K562 (cell line): ENCODE results near the gene CCM2. TPM values are rescaled to one million over a fixed set of nuclear protein-coding genes. Genes with fewer than 3 reads are reported as not detected.

Source experiments
- ATF6 ChIP-seq: sonication (generic); formaldehyde crosslinking; IDR thresholded peaks from 2 replicates; pipeline ENCODE4 v1.4.0; 2020; ENCODE audit warnings: mild to moderate bottlenecking, missing genetic modification reagents
- FUS ChIP-seq: fragments of 200-400 bp; formaldehyde crosslinking; optimal IDR thresholded peaks from 2 replicates; pipeline ENCODE3; 2017; ENCODE audit warnings: low read depth, low read length
- NBN ChIP-seq: fragments of 450-650 bp; IDR thresholded peaks from 2 replicates; pipeline ENCODE4 v1.6.1; 2016; ENCODE audit warnings: low read depth, mild to moderate bottlenecking
- NELFE ChIP-seq: IDR thresholded peaks from 2 replicates; pipeline ENCODE4 v1.6.1; 2011; ENCODE audit warnings: mild to moderate bottlenecking; ENCODE audit not compliant: insufficient read depth, insufficient read length
- SMC3 ChIP-seq: conservative IDR thresholded peaks from 2 replicates; pipeline ENCODE4 v1.6.1; 2011; ENCODE audit warnings: low read depth, low read length, improper control_type of control experiment; ENCODE audit not compliant: insufficient read depth
- ZBTB11 ChIP-seq, 3 experiments: fragments of 200-800 bp in 1 of 3; fragments of 250-450 bp in 1 of 3; fragments of 450-650 bp in 1 of 3; sonication (Bioruptor Pico) in 1 of 3; sonication (Bioruptor generic) in 1 of 3; formaldehyde crosslinking in 1 of 3; IDR thresholded peaks; 2 replicates each; pipeline versions ENCODE4 v1.6.1 to v1.8.0; 2016 to 2022; ENCODE audit warnings: mild to moderate bottlenecking in 2 of 3, missing genetic modification characterization in 2 of 3, missing compliant biosample characterization in 1 of 3, moderate library complexity in 1 of 3
- ZNF551 ChIP-seq: fragments of 250-450 bp; sonication (Bioruptor Pico); IDR thresholded peaks from 2 replicates; pipeline ENCODE4 v1.5.0; 2021; ENCODE audit warnings: mild to moderate bottlenecking, moderate library complexity
- ZNF75A ChIP-seq: fragments of 450-650 bp; formaldehyde crosslinking; IDR thresholded peaks from 2 replicates; pipeline ENCODE4 v1.4.0; 2020; ENCODE audit warnings: mild to moderate bottlenecking
- ZNF766 ChIP-seq: fragments of 200-800 bp; sonication (Bioruptor generic); conservative IDR thresholded peaks from 2 replicates; pipeline ENCODE4 v1.6.1; 2016; ENCODE audit warnings: missing genetic modification characterization, missing compliant biosample characterization
- ZNF77 ChIP-seq: fragments of 250-450 bp; sonication (Bioruptor Pico); IDR thresholded peaks from 2 replicates; pipeline ENCODE4 v1.5.0; 2020
- polyA plus RNA-seq, 8 experiments: library from polyadenylated mRNA; depleted of rRNA in 4 of 8; stranded (reverse) in 5 of 8; unstranded in 3 of 8; fragments of >200 nt; fragmentation: Nextera tagmentation in 2 of 8; fragmentation: Illumina TruSeq in 1 of 8; extraction: Ambion mirVana in 2 of 8; extraction: Trizol in 1 of 8; gene quantifications; 2 replicates each; pipeline versions ENCODE4 v1.2.1 to v1.2.3, GENCODE V29; 2011 to 2014; ENCODE audit warnings: inconsistent platforms in 1 of 8, missing spikeins in 1 of 8
- total RNA-seq, 7 experiments: library from RNA; depleted of rRNA in 6 of 7; stranded (reverse); fragments of >200 nt in 6 of 7; fragmentation: Illumina TruSeq in 2 of 7; extraction: Trizol in 2 of 7; gene quantifications; 2 replicates each; pipeline versions ENCODE4 v1.2.1 to v1.2.3, GENCODE V29; 2011 to 2021; ENCODE audit warnings: low replicate concordance in 1 of 7

Gene CCM2
- total and polyA plus RNA-seq, 9 of the 15 experiments (the other 6 are each of a cell fraction or from before 2014, with no cell fraction given) = 0.41 to 38.6 (median 25.9) TPM

GRCh38 chr7:45104844-45105587 is 105.0 kb downstream of the CCM2 start (continued):
- TF ChIP-seq ZBTB11 (CRISPR knock-in tag; IDR thresholded peaks at IDR 0.05) (0 out of 6 replicates have a peak, but pooled peaks of 1 of the 3 experiments have one; percentile 12), ZNF75A (CRISPR knock-in tag) (no peak), ZNF77 (no peak), ATF6 (no peak), NBN (no peak), ZNF766 (CRISPR knock-in tag) (no peak), SMC3 (no peak), NELFE (no peak), ZNF551 (CRISPR knock-in tag) (no peak), FUS (no peak)
